B cell (primary cell): ENCODE measurements around the gene NUBP1. TPM values are rescaled to one million over a fixed set of nuclear protein-coding genes. Genes with fewer than 3 reads are reported as not detected.

Experiments used
- ATAC-seq: fragments of 200-7000 bp; cut with Tn5 transposase; one replicate; pipeline ENCODE4 v1.10.0; 2021; ENCODE audit warnings: low read depth, mild to moderate bottlenecking, moderate number of reproducible peaks, moderate library complexity
- CTCF ChIA-PET: fragments of 350-600 bp; sonication (Branson Sonifier 250); formaldehyde crosslinking; loops from one replicate; lab custom pipeline; 2021; ENCODE audit warnings: antibody characterized with exemption, inconsistent platforms; lab: Charles Lee
- POLR2A ChIA-PET: fragments of 350-600 bp; sonication (Branson Sonifier 250); formaldehyde crosslinking; loops from one replicate; lab custom pipeline; 2021; ENCODE audit warnings: antibody characterized with exemption; lab: Charles Lee
- DNase-seq: peaks from one replicate; pipeline ENCODE4 v3.0.0; 2013
- H2AFZ ChIP-seq: 2 replicates; pipeline ENCODE4 v1.6.1; 2012; ENCODE audit warnings: mild to moderate bottlenecking, low read depth, low read length; ENCODE audit not compliant: insufficient read depth, poor library complexity, severe bottlenecking
- H3K27ac ChIP-seq, 2 donors: 1 replicate in 1 of 2; 2 replicates in 1 of 2; pipeline ENCODE4 v1.5.1; 2012 to 2013; ENCODE audit warnings: low read length in 2 of 2, mild to moderate bottlenecking in 2 of 2, moderate library complexity in 1 of 2
- H3K27me3 ChIP-seq, 4 experiments: fragments of 200-600 bp in 1 of 4; sonication (generic) in 1 of 4; replicated peaks in 1 of 4; 1 replicate in 2 of 4; 2 replicates in 2 of 4; pipeline versions ENCODE4 v1.6.1 to v1.7.0; 2013 to 2016; ENCODE audit warnings: low read length in 3 of 4, mild to moderate bottlenecking in 2 of 4, mixed read lengths in 1 of 4, moderate library complexity in 1 of 4; ENCODE audit not compliant: insufficient read depth in 4 of 4, control insufficient read depth in 3 of 4; ENCODE audit errors: control extremely low read depth in 1 of 4
- H3K36me3 ChIP-seq, 2 experiments: replicated peaks in 1 of 2; 1 replicate in 1 of 2; 2 replicates in 1 of 2; pipeline versions ENCODE4 v1.6.1 to v1.7.1; 2013; ENCODE audit warnings: low read length in 1 of 2; ENCODE audit not compliant: insufficient read depth in 2 of 2, control insufficient read depth in 1 of 2; ENCODE audit errors: control extremely low read depth in 1 of 2, extremely low read depth in 1 of 2
- H3K4me1 ChIP-seq, 2 donors: fragments of 200-600 bp in 1 of 2; sonication (generic) in 1 of 2; 1 replicate in 1 of 2; 2 replicates in 1 of 2; pipeline versions ENCODE4 v1.5.1 to v1.6.1; 2013 to 2017; ENCODE audit warnings: low read length in 2 of 2; ENCODE audit not compliant: control insufficient read depth in 2 of 2, insufficient read depth in 2 of 2
- H3K4me2 ChIP-seq: replicated peaks from 2 replicates; pipeline ENCODE3; 2012; ENCODE audit warnings: mild to moderate bottlenecking, low read depth, low read length; ENCODE audit not compliant: poor library complexity, severe bottlenecking
- H3K4me3 ChIP-seq, 5 experiments: fragments of 200-600 bp in 1 of 5; sonication (generic) in 1 of 5; 1 replicate in 3 of 5; 2 replicates in 2 of 5; pipeline versions ENCODE4 v1.5.1 to v1.7.0; 2011 to 2016; ENCODE audit warnings: low read length in 4 of 5, mild to moderate bottlenecking in 4 of 5, low read depth in 2 of 5, control low read depth in 1 of 5, moderate library complexity in 1 of 5; ENCODE audit not compliant: insufficient read depth in 1 of 5; ENCODE audit errors: control extremely low read depth in 1 of 5, extremely low read depth in 1 of 5
- H3K79me2 ChIP-seq: fragments of 200-600 bp; sonication (generic); one replicate; pipeline ENCODE4 v1.6.0; 2016; ENCODE audit warnings: low read length; ENCODE audit not compliant: control insufficient read depth, insufficient read depth
- H3K9ac ChIP-seq: fragments of 200-600 bp; sonication (generic); 2 replicates; pipeline ENCODE4 v1.6.1; 2017; ENCODE audit warnings: mild to moderate bottlenecking, low read length, moderate library complexity
- H3K9me3 ChIP-seq, 3 donors: one replicate each; pipeline versions ENCODE4 v1.6.1 to v1.7.1; 2013; ENCODE audit warnings: low read length in 2 of 3; ENCODE audit not compliant: control insufficient read depth in 2 of 3, insufficient read depth in 1 of 3; ENCODE audit errors: control extremely low read depth in 1 of 3
- H4K20me1 ChIP-seq: 2 replicates; pipeline ENCODE4 v1.6.0; 2012; ENCODE audit warnings: mild to moderate bottlenecking, low read length; ENCODE audit not compliant: insufficient read depth, control insufficient read depth, poor library complexity, severe bottlenecking
- H3K27ac Mint-ChIP-seq: one replicate; pipeline ENCODE4 v1.8.0; 2021; ENCODE audit warnings: mixed read lengths
- H3K27me3 Mint-ChIP-seq: one replicate; pipeline ENCODE4 v1.8.0; 2021; ENCODE audit warnings: mixed read lengths
- H3K4me1 Mint-ChIP-seq: one replicate; pipeline ENCODE4 v1.8.0; 2021; ENCODE audit warnings: mixed read lengths
- H3K4me3 Mint-ChIP-seq: one replicate; pipeline ENCODE4 v1.8.0; 2021; ENCODE audit warnings: mixed read lengths
- H3K9me3 Mint-ChIP-seq: one replicate; pipeline ENCODE4 v1.8.0; 2022; ENCODE audit warnings: mixed read lengths; ENCODE audit not compliant: insufficient read depth
- CTCF ChIP-seq: fragments of 200-600 bp; IDR thresholded peaks from one replicate; pipeline ENCODE4 v1.8.0; 2022; ENCODE audit warnings: antibody characterized with exemption, mild to moderate bottlenecking
- EZH2 ChIP-seq: IDR thresholded peaks from 2 replicates; pipeline ENCODE4 v1.6.1; 2012; ENCODE audit warnings: borderline replicate concordance, low read depth, mild to moderate bottlenecking, moderate library complexity, low read length; ENCODE audit not compliant: insufficient read depth, poor library complexity, severe bottlenecking
- WGBS: methylation state at CpG from one replicate; pipeline ENCODE4 v1.1.5; 2013; ENCODE audit warnings: missing lambda C conversion rate; ENCODE audit not compliant: insufficient coverage; 5-methylcytosine and 5-hydroxymethylcytosine counted together
- intact Hi-C: fragments of 100-400 bp; cut with micrococcal nuclease; formaldehyde crosslinking; loops from one replicate; pipeline ENCODE4 v1.10.0; 2022
- polyA plus RNA-seq: library from polyadenylated mRNA; depleted of rRNA; stranded (reverse); fragments of >200 nt; gene quantifications from 2 replicates; pipeline ENCODE4 v1.2.3, GENCODE V29; 2012
- total RNA-seq, 2 donors: library from RNA; stranded (reverse); fragments of 120-200 nt in 1 of 2; gene quantifications; 1 replicate in 1 of 2; 2 replicates in 1 of 2; pipeline versions ENCODE4 v1.2.3 to v1.2.4, GENCODE V29; 2013 to 2022

The NUBP1 gene
- total and polyA plus RNA-seq, 2 donors (not counting 1 experiment from before 2014, with no cell fraction given) = 47.3 to 67.3 TPM

DNA sequence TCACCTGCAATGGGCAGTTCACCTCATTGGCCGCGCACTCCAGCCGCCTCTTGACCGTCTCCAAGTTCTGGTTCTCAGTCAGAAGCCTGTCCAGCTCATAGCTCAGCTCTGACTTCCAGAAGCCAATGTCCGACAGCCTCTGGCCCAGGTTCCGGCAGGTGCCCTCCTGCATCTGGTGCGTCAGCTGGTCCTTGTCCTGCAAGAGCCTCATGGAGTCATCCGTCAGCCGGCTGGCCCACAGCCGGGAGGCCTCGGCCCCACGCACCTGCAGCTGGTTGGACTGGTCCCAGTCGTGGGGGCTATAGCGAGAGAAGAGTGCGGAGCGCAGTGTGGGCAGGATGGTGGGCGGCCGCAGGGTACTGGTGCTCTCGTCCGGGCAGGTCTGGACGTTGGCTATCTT, 49.3 kb upstream of the NUBP1 start:
- H3K4me1 Mint-ChIP-seq = no peaks in the 10 kb centered on the region
- H3K27ac ChIP-seq = no peak overlapping the region
- H4K20me1 ChIP-seq = no peaks in the 10 kb centered on the region
- no peak overlapping the region for H3K9ac ChIP-seq
- ChIA-PET CTCF (interaction anchor here (1.0 kb wide), 1 partner anchor 172 kb away, joined by 3 read pairs; no protein-coding TSS in a partner anchor), POLR2A (no interaction called here)
- no peaks in the 10 kb centered on the region for H3K79me2 ChIP-seq
- DNase-seq = no peak
- H3K36me3 ChIP-seq = no peaks in the 10 kb centered on the region
- intact Hi-C loops = no loop called here
- TF ChIP-seq EZH2 = no peak
- TF ChIP-seq CTCF = no peak
- peaks cover 0 to 4% (median 0%) of the 10 kb centered on the region in 4 experiments for H3K27me3 ChIP-seq
- no peak overlapping the region for H2AFZ ChIP-seq
- WGBS = 92% methylated on average over 21 of the region's 21 CpGs
- H3K9me3 ChIP-seq = peaks cover 0 to 10% (median 0%) of the 10 kb centered on the region in 3 donors
- no peak overlapping the region for H3K4me3 Mint-ChIP-seq
- no peak overlapping the region for H3K4me2 ChIP-seq
- H3K27me3 Mint-ChIP-seq = peaks cover 12% of the 10 kb centered on the region
- H3K9me3 Mint-ChIP-seq = no peaks in the 10 kb centered on the region
- ATAC-seq = no peak
- H3K27ac Mint-ChIP-seq = no peak overlapping the region
- H3K4me1 ChIP-seq = no peaks in the 10 kb centered on the region
- H3K4me3 ChIP-seq = no peak overlapping the region

GRCh38 chr16:10694830-10695229, 48.8 kb upstream of the NUBP1 start, which contains the start of gene TEKT5:
TSS of gene TEKT5 (minus strand) at chr16:10694930. CDS start at chr16:10694873, 57 bp downstream.
- Mint-ChIP-seq H3K27ac (no peak within 1 kb of the TSS), H3K27me3 (peaks cover 12% of the 10 kb centered on the region), H3K4me3 (no peak within 1 kb of the TSS), H3K4me1 (no peaks in the 10 kb centered on the region), H3K9me3 (no peaks in the 10 kb centered on the region)
- Histone ChIP-seq H3K9ac (no peak within 1 kb of the TSS), H3K27me3 (peaks cover 0 to 4% (median 0%) of the 10 kb centered on the region in 4 experiments), H4K20me1 (no peaks in the 10 kb centered on the region), H3K4me1 (no peaks in the 10 kb centered on the region), H3K79me2 (no peaks in the 10 kb centered on the region), H3K9me3 (peaks cover 0 to 10% (median 0%) of the 10 kb centered on the region in 3 donors), H3K27ac (no peak within 1 kb of the TSS), H3K4me2 (no peak within 1 kb of the TSS), H2AFZ (no peak within 1 kb of the TSS), H3K36me3 (no peaks in the 10 kb centered on the region), H3K4me3 (no peak within 1 kb of the TSS)
- no peak for DNase-seq
- ChIA-PET POLR2A (no interaction called here), CTCF (no interaction called here)
- intact Hi-C loops = no loop called here
- no peak for TF ChIP-seq CTCF
- TF ChIP-seq EZH2 = no peak
- ATAC-seq = no peak
- 67% methylated on average over 1 of the region's 5 CpGs for WGBS
